ENCODE results near the gene CDPF1. TPM values are rescaled to one million over a fixed set of nuclear protein-coding genes. Genes with fewer than 3 reads are reported as not detected.

The CDPF1 gene
- total and polyA plus RNA-seq, 2 of the 4 experiments (the other 2 are of a cell fraction) = 11.5 to 14.5 TPM

- Histone ChIP-seq H3K4ac (ENCODE audit: low read depth, low read length) (no peak overlapping the region), H2BK20ac (ENCODE audit: low read depth, low read length) (no peak overlapping the region), H3K9me1 (ENCODE audit: insufficient read depth, low read length) (peaks cover 28% of the 10 kb centered on the region), H3K36me3 (ENCODE audit: control insufficient read depth, insufficient read depth, low read length) (peaks cover 13% of the 10 kb centered on the region), H3K4me1 (ENCODE audit: control insufficient read depth, insufficient read depth, low read length) (peaks cover 4% of the 10 kb centered on the region; the same call in 1 of the 2 replicates), H4K20me1 (ENCODE audit: insufficient read depth, low read length) (no peaks in the 10 kb centered on the region; the same call in 1 of the 2 replicates), H2AK9ac (replicated peaks; ENCODE audit: low read depth, low read length, poor library complexity) (peak overlapping the region; percentile 81), H2BK5ac (ENCODE audit: low read depth, low read length, poor library complexity, severe bottlenecking) (no peak overlapping the region), H3K56ac (ENCODE audit: extremely low read depth, insufficient read depth, low read length) (no peak overlapping the region), H3K4me2 (ENCODE audit: low read depth, low read length) (no peak overlapping the region), H4K91ac (ENCODE audit: insufficient read depth, low read depth, low read length) (no peak overlapping the region), H3K18ac (ENCODE audit: low read depth, low read length) (no peak overlapping the region), H3K79me1 (ENCODE audit: low read depth in 1 of 2, low read length in 2 of 2) (peaks cover 15 to 51% of the 10 kb centered on the region in 2 experiments), H3K9me3 (ENCODE audit: control insufficient read depth, insufficient read depth, low read length) (no peaks in the 10 kb centered on the region), H3K23ac (ENCODE audit: low read depth, low read length) (no peak overlapping the region), H4K8ac (ENCODE audit: low read depth in 2 of 2, low read length in 2 of 2) (no peak overlapping the region), H3K14ac (replicated peaks; ENCODE audit: low read depth, low read length) (no peak overlapping the region), H2BK15ac (ENCODE audit: low read depth, low read length) (no peak overlapping the region), H3K27ac (ENCODE audit: insufficient read depth, low read length) (no peak overlapping the region), H3K27me3 (ENCODE audit: control insufficient read depth, insufficient read depth, low read length) (no peaks in the 10 kb centered on the region), H2AK5ac (ENCODE audit: low read depth, low read length) (no peak overlapping the region; the same call in 1 of the 2 replicates), H4K5ac (ENCODE audit: low read depth, low read length) (no peak overlapping the region), H2BK120ac (ENCODE audit: low read depth, low read length) (no peak overlapping the region), H2AFZ (replicated peaks; ENCODE audit: low read length, poor library complexity) (no peak overlapping the region), H3K4me3 (ENCODE audit: insufficient read depth, low read depth, low read length) (no peak overlapping the region), H3K9ac (ENCODE audit: low read depth, low read length) (no peak overlapping the region)
- TF ChIP-seq RCOR1 (IDR thresholded peaks at IDR 0.05; ENCODE audit: insufficient replicate concordance, low read length) (no peak), MAZ (IDR thresholded peaks at IDR 0.05; ENCODE audit: borderline replicate concordance, low read depth, low read length) (no peak), FOS (IDR thresholded peaks at IDR 0.05; ENCODE audit: low read depth, low read length) (no peak), RAD21 (IDR thresholded peaks at IDR 0.05; ENCODE audit: low read length) (no peak), POLR2A (IDR thresholded peaks at IDR 0.05; ENCODE audit: low read depth, low read length) (no peak), MXI1 (IDR thresholded peaks at IDR 0.05; ENCODE audit: borderline replicate concordance, low read depth, low read length) (no peak), CTCF (conservative IDR thresholded peaks at IDR 0.05; ENCODE audit: low read depth, low read length) (no peak), BHLHE40 (IDR thresholded peaks at IDR 0.05; ENCODE audit: low read depth, low read length) (no peak), NFE2L2 (IDR thresholded peaks at IDR 0.05; ENCODE audit: low read depth, low read length) (no peak), CEBPB (IDR thresholded peaks at IDR 0.05; ENCODE audit: low read depth, low read length) (no peak), SMC3 (IDR thresholded peaks at IDR 0.05; ENCODE audit: low read depth, low read length) (no peak), MAFK (IDR thresholded peaks at IDR 0.05; ENCODE audit: low read depth, low read length) (no peak), RFX5 (IDR thresholded peaks at IDR 0.05; ENCODE audit: low read depth, low read length) (no peak), USF2 (IDR thresholded peaks at IDR 0.05; ENCODE audit: low read depth, low read length) (no peak), CHD1 (IDR thresholded peaks at IDR 0.05; ENCODE audit: low read depth, low read length) (no peak)
- dilution Hi-C loops (cut with HindIII; ENCODE audit: low sequenced_read_pairs, unreplicated experiment) (no loop called here), intact Hi-C loops (cut with micrococcal nuclease) (no loop called here), in situ Hi-C loops (cut with MboI; ENCODE audit: low sequenced_read_pairs) (no loop called here)
- DNase-seq (no peak), ATAC-seq (ENCODE audit: low read depth) (no peak)
- no TSS peak for BruUV-seq (replicated peaks)
- POLR2A ChIA-PET (ENCODE audit: unreplicated experiment) = no interaction called here
- CTCF ChIA-PET = no interaction called here
- 90% methylated on average over 2 of the region's 2 CpGs; no CpG with 5 or more reads in 1 of the 2 experiments for WGBS, 2 experiments (ENCODE audit: extremely low coverage in 2 of 2, insufficient read length in 1 of 2)
Measured at GRCh38 chr22:46247443-46247975, 2.6 kb downstream of the CDPF1 start.
